Ovary (tissue), 3 donors: ENCODE data around the gene ACLY.

Source experiments
- POLR2A ChIP-seq: fragments of 450-650 bp; IDR thresholded peaks from one replicate; pipeline ENCODE4 v1.6.1; 2017; ENCODE audit warnings: antibody characterized with exemption, mild to moderate bottlenecking, moderate library complexity
- TF ChIP-seq, protein P1 (sequence below), 3 donors: fragments of 450-650 bp in 2 of 3; fragments of 200-600 bp in 1 of 3; IDR thresholded peaks; one replicate each; pipeline versions ENCODE4 v1.5.1 to v1.8.0; 2016 to 2022; ENCODE audit warnings: antibody characterized with exemption in 3 of 3, mild to moderate bottlenecking in 1 of 3
- donor health status: DM: no; HTN: no; CAD: no.

DNA sequence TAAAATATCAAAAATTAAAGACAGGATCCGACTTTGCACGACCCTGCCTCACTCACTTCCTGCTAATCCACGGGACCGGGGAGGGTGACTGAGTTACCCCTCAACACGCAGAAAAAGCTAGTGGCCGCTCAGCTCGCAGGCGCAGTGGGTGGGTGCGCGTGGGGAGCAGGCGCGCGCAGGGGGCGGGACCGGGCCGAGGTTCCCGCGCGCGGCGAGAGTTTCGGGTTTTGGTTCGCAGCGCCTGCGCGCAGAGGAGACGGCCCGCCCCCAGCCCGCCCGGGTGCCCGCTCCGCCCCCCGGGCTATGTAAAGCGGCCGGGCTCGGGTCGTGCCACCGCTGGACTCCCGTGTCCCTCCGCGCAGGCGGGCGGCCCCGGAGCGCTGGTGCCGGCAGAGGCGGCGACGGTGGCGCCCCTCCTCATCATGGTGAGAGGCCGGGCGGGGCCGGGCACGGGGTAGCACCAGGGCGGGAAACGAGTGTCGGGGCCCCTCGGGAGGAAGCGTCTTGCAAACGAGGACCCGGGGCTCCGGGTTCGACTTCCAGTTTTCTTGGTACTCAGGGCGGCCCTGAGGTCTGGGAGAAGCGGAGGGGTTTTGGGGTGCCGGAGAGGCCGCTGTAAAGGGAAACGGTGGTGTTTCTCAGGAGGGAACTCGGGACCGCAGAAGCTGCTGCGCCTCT lies 47.9 kb upstream of the ACLY start, which contains the start of gene CNP:
- peak; percentile 40 for TF ChIP-seq POLR2A
- TF ChIP-seq, protein P1, sequence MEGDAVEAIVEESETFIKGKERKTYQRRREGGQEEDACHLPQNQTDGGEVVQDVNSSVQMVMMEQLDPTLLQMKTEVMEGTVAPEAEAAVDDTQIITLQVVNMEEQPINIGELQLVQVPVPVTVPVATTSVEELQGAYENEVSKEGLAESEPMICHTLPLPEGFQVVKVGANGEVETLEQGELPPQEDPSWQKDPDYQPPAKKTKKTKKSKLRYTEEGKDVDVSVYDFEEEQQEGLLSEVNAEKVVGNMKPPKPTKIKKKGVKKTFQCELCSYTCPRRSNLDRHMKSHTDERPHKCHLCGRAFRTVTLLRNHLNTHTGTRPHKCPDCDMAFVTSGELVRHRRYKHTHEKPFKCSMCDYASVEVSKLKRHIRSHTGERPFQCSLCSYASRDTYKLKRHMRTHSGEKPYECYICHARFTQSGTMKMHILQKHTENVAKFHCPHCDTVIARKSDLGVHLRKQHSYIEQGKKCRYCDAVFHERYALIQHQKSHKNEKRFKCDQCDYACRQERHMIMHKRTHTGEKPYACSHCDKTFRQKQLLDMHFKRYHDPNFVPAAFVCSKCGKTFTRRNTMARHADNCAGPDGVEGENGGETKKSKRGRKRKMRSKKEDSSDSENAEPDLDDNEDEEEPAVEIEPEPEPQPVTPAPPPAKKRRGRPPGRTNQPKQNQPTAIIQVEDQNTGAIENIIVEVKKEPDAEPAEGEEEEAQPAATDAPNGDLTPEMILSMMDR (IDR thresholded peaks at IDR 0.05): peak in 1 of 3 donors; percentile 29
